SK-N-SH (cell line): ENCODE data around the gene TBX15. TPM values are rescaled to one million over a fixed set of nuclear protein-coding genes. Genes with fewer than 3 reads are reported as not detected.

Experiments
- CTCF ChIA-PET: fragments of 300-600, 350-600 bp; formaldehyde crosslinking; extraction: SDS; loops from one replicate; lab custom pipeline; 2021; lab: Yijun Ruan, JAX
- POLR2A ChIA-PET: fragments of 350-600 bp; sonication (Branson Sonifier 250); formaldehyde crosslinking; extraction: SDS; loops from one replicate; lab custom pipeline; 2020; ENCODE audit warnings: antibody characterized with exemption, inconsistent platforms; lab: Yijun Ruan, JAX
- DNase-seq: peaks from one replicate; pipeline ENCODE4 v3.0.0; 2012
- H2AFZ ChIP-seq: fragments of 200-600 bp; sonication (generic); 2 replicates; pipeline ENCODE4 v1.8.1; 2016; ENCODE audit warnings: antibody characterized with exemption, mild to moderate bottlenecking, low read depth
- H3F3A ChIP-seq: fragments of 200-600 bp; sonication (generic); replicated peaks from 2 replicates; pipeline ENCODE3; 2016; ENCODE audit warnings: antibody characterized with exemption, mild to moderate bottlenecking; ENCODE audit not compliant: insufficient read depth
- H3K27ac ChIP-seq, 2 experiments: fragments of 200-500 bp in 1 of 2; fragments of 200-600 bp in 1 of 2; sonication (Bioruptor generic) in 1 of 2; sonication (generic), shearing (Covaris generic) in 1 of 2; 2 replicates each; pipeline versions ENCODE4 v1.5.1 to v1.6.1; 2014 to 2016; ENCODE audit warnings: low read depth in 2 of 2, inconsistent platforms in 1 of 2, low read length in 1 of 2, mild to moderate bottlenecking in 1 of 2, mixed read lengths in 1 of 2
- H3K27me3 ChIP-seq: fragments of 200-600 bp; sonication (generic), shearing (Covaris generic); 2 replicates; pipeline ENCODE4 v1.6.1; 2016; ENCODE audit warnings: mixed run types; ENCODE audit not compliant: insufficient read depth
- H3K36me3 ChIP-seq, 2 experiments: fragments of 200-500 bp in 1 of 2; fragments of 200-600 bp in 1 of 2; sonication (Bioruptor generic) in 1 of 2; sonication (generic) in 1 of 2; replicated peaks in 1 of 2; 2 replicates each; pipeline versions ENCODE3 to v1.5.1; 2014 to 2016; ENCODE audit warnings: low read length in 1 of 2, mild to moderate bottlenecking in 1 of 2; ENCODE audit not compliant: insufficient read depth in 2 of 2, control insufficient read depth in 1 of 2
- H3K4me1 ChIP-seq, 2 experiments: fragments of 200-500 bp in 1 of 2; fragments of 200-600 bp in 1 of 2; sonication (Bioruptor generic) in 1 of 2; sonication (generic), shearing (Covaris generic) in 1 of 2; 2 replicates each; pipeline versions ENCODE4 v1.5.1 to v1.6.1; 2014 to 2016; ENCODE audit warnings: low read depth in 1 of 2, low read length in 1 of 2, mixed run types in 1 of 2; ENCODE audit not compliant: insufficient read depth in 2 of 2, control insufficient read depth in 1 of 2
- H3K4me2 ChIP-seq: fragments of 200-600 bp; sonication (generic), shearing (Covaris generic); 2 replicates; pipeline ENCODE4 v1.6.1; 2017; ENCODE audit warnings: mixed run types
- H3K4me3 ChIP-seq, 2 experiments: fragments of 200-500 bp in 1 of 2; fragments of 200-600 bp in 1 of 2; sonication (Bioruptor generic) in 1 of 2; sonication (generic), shearing (Covaris generic) in 1 of 2; 2 replicates each; pipeline versions ENCODE4 v1.5.1 to v1.8.1; 2014 to 2016; ENCODE audit warnings: low read depth in 2 of 2, inconsistent platforms in 1 of 2, low read length in 1 of 2, mild to moderate bottlenecking in 1 of 2, mixed read lengths in 1 of 2, moderate library complexity in 1 of 2
- H3K79me2 ChIP-seq: fragments of 200-600 bp; sonication (generic); 2 replicates; pipeline ENCODE4 v1.8.1; 2017; ENCODE audit warnings: mild to moderate bottlenecking; ENCODE audit not compliant: insufficient read depth
- H3K9ac ChIP-seq: fragments of 200-600 bp; sonication (generic); 2 replicates; pipeline ENCODE4 v1.6.1; 2017; ENCODE audit warnings: mixed run types
- H3K9me2 ChIP-seq: fragments of 200-600 bp; sonication (generic); 2 replicates; pipeline ENCODE4 v1.6.1; 2017; ENCODE audit warnings: mixed run types
- H3K9me3 ChIP-seq: fragments of 200-600 bp; sonication (generic); 2 replicates; pipeline ENCODE4 v1.6.1; 2017; ENCODE audit warnings: mixed run types, mild to moderate bottlenecking, moderate library complexity
- H4K20me1 ChIP-seq: fragments of 200-600 bp; sonication (generic); 2 replicates; pipeline ENCODE4 v1.6.1; 2017; ENCODE audit warnings: mild to moderate bottlenecking, mixed run types; ENCODE audit not compliant: insufficient read depth
- CHD2 ChIP-seq: fragments of 150-350 bp; IDR thresholded peaks from 2 replicates; pipeline ENCODE4 v1.6.1; 2018; ENCODE audit warnings: low read length; ENCODE audit not compliant: partially characterized antibody
- ELF1 ChIP-seq: IDR thresholded peaks from 2 replicates; pipeline ENCODE4 v1.4.0; 2012
- EP300 ChIP-seq, 2 experiments: IDR thresholded peaks; 2 replicates each; pipeline versions ENCODE4 v1.4.0 to v1.6.1; 2012; ENCODE audit warnings: borderline replicate concordance in 1 of 2, low read depth in 1 of 2, low read length in 1 of 2
- EZH2phosphoT487 ChIP-seq: fragments of 200-600 bp; sonication (generic); IDR thresholded peaks from 2 replicates; pipeline ENCODE4 v1.6.1; 2017; ENCODE audit warnings: low read depth, mixed run types, mild to moderate bottlenecking, antibody characterized with exemption, moderate library complexity, borderline replicate concordance
- FOSL2 ChIP-seq: IDR thresholded peaks from 2 replicates; pipeline ENCODE4 v1.4.0; 2012; ENCODE audit warnings: low read depth, mild to moderate bottlenecking, moderate library complexity, borderline replicate concordance
- FOXJ3 ChIP-seq: sonication (generic); formaldehyde crosslinking; IDR thresholded peaks from 2 replicates; pipeline ENCODE4 v1.5.1; 2020; ENCODE audit warnings: mild to moderate bottlenecking, missing genetic modification reagents
- GABPA ChIP-seq: IDR thresholded peaks from 2 replicates; pipeline ENCODE4 v1.4.0; 2012; ENCODE audit warnings: low read depth, mild to moderate bottlenecking
- GATA2 ChIP-seq: sonication (generic); formaldehyde crosslinking; IDR thresholded peaks from 2 replicates; pipeline ENCODE4 v1.5.0; 2020; ENCODE audit warnings: mild to moderate bottlenecking, missing genetic modification reagents
- IRF3 ChIP-seq: fragments of 150-350 bp; IDR thresholded peaks from 2 replicates; pipeline ENCODE4 v1.6.1; 2016; ENCODE audit warnings: mild to moderate bottlenecking, low read depth, low read length
- JUND ChIP-seq: IDR thresholded peaks from 2 replicates; pipeline ENCODE4 v1.4.0; 2012
- POLR2AphosphoS5 ChIP-seq: IDR thresholded peaks from 2 replicates; pipeline ENCODE4 v1.6.1; 2012; ENCODE audit warnings: low read depth, low read length
- RFX5 ChIP-seq: IDR thresholded peaks from 2 replicates; pipeline ENCODE4 v1.6.1; 2012; ENCODE audit warnings: mild to moderate bottlenecking, improper control_type of control experiment, low read length
- SMC3 ChIP-seq: IDR thresholded peaks from 2 replicates; pipeline ENCODE4 v1.6.1; 2012; ENCODE audit warnings: low read depth, low read length, improper control_type of control experiment
- TAF1 ChIP-seq: IDR thresholded peaks from 2 replicates; pipeline ENCODE4 v1.6.1; 2012; ENCODE audit warnings: low read depth, mild to moderate bottlenecking, low read length, moderate library complexity, borderline replicate concordance
- USF1 ChIP-seq: IDR thresholded peaks from 2 replicates; pipeline ENCODE4 v1.4.0; 2012; ENCODE audit warnings: low read depth, borderline replicate concordance
- ZBTB33 ChIP-seq: IDR thresholded peaks from 2 replicates; pipeline ENCODE4 v1.4.0; 2012; ENCODE audit warnings: low read depth, borderline replicate concordance
- WGBS: methylation state at CpG from one replicate; pipeline ENCODE4 v1.1.6; 2017; ENCODE audit warnings: low lambda C conversion rate; 5-methylcytosine and 5-hydroxymethylcytosine counted together
- polyA plus RNA-seq, 3 experiments: library from polyadenylated mRNA; depleted of rRNA; stranded (reverse); fragments of >200 nt; gene quantifications; 2 replicates each; pipeline ENCODE4 v1.2.3, GENCODE V29; 2012

TBX15 gene
- polyA plus RNA-seq, 1 of the 3 experiments (the other 2 are of a cell fraction) = 0.02 TPM

GRCh38 chr1:118926261-118926660 is 61.9 kb downstream of the TBX15 start:
- TF ChIP-seq GATA2 (no peak), ELF1 (no peak), CHD2 (no peak), GABPA (no peak), FOSL2 (no peak), FOXJ3 (CRISPR knock-in tag) (no peak), RFX5 (no peak), POLR2AphosphoS5 (no peak), IRF3 (no peak), TAF1 (no peak), EZH2phosphoT487 (no peak)
- CTCF ChIA-PET = no interaction called here
- Histone ChIP-seq H3K9me2 (no peaks in the 10 kb centered on the region), H3K27ac (no peak overlapping the region), H3K4me1 (no peaks in the 10 kb centered on the region), H3K36me3 (no peaks in the 10 kb centered on the region), H3K4me3 (no peak overlapping the region), H3K27me3 (0 out of 2 replicates have a peak, but pooled peaks cover 5% of the 10 kb centered on the region), H3K9ac (no peak overlapping the region), H3K79me2 (no peaks in the 10 kb centered on the region), H3K9me3 (no peaks in the 10 kb centered on the region), H3K4me2 (no peak overlapping the region), H4K20me1 (no peaks in the 10 kb centered on the region), H3F3A (no peaks in the 10 kb centered on the region), H2AFZ (no peak overlapping the region)
- POLR2A ChIA-PET = no interaction called here
- DNase-seq = no peak

GRCh38 chr1:118925651-118926050 is 62.5 kb downstream of the TBX15 start:
- 0 out of 2 replicates have a peak, but pooled peaks cover 5% of the 10 kb centered on the region for H3K27me3 ChIP-seq
- H3K4me1 ChIP-seq = no peaks in the 10 kb centered on the region
- no peak overlapping the region for H3K4me2 ChIP-seq
- H2AFZ ChIP-seq = no peak overlapping the region
- 0% methylated on average over 2 of the region's 2 CpGs for WGBS
- POLR2A ChIA-PET = no interaction called here
- TF ChIP-seq POLR2AphosphoS5 (no peak), JUND (no peak), TAF1 (no peak)
- no peaks in the 10 kb centered on the region for H3K9me2 ChIP-seq
- no peak for DNase-seq
- H3F3A ChIP-seq = no peaks in the 10 kb centered on the region
- no peaks in the 10 kb centered on the region for H4K20me1 ChIP-seq
- CTCF ChIA-PET = no interaction called here
- H3K79me2 ChIP-seq = no peaks in the 10 kb centered on the region
- H3K4me3 ChIP-seq = no peak overlapping the region
- no peak overlapping the region for H3K9ac ChIP-seq
- no peaks in the 10 kb centered on the region for H3K9me3 ChIP-seq
- H3K27ac ChIP-seq = no peak overlapping the region
- H3K36me3 ChIP-seq = no peaks in the 10 kb centered on the region

- Histone ChIP-seq H2AFZ (no peak overlapping the region), H3K4me3 (no peak overlapping the region), H3F3A (no peaks in the 10 kb centered on the region), H3K36me3 (no peaks in the 10 kb centered on the region), H3K9me3 (no peaks in the 10 kb centered on the region), H3K9me2 (no peaks in the 10 kb centered on the region), H3K27me3 (0 out of 2 replicates have a peak, but pooled peaks cover 5% of the 10 kb centered on the region), H3K27ac (no peak overlapping the region), H4K20me1 (no peaks in the 10 kb centered on the region), H3K79me2 (no peaks in the 10 kb centered on the region), H3K9ac (no peak overlapping the region), H3K4me2 (no peak overlapping the region), H3K4me1 (no peaks in the 10 kb centered on the region)
- ChIA-PET POLR2A (no interaction called here), CTCF (no interaction called here)
- no peak for DNase-seq
- WGBS = 10% methylated on average over 4 of the region's 4 CpGs
- no peak for TF ChIP-seq USF1
- no peak for TF ChIP-seq ZBTB33
- no peak for TF ChIP-seq POLR2AphosphoS5
- TF ChIP-seq SMC3 = no peak
- no peak for TF ChIP-seq FOSL2
- no peak for TF ChIP-seq EP300 (IDR thresholded peaks at IDR 0.05; ENCODE audit: borderline replicate concordance in 1 of 2, low read depth in 1 of 2, low read length in 1 of 2)
These were observed 64.8 kb downstream of the TBX15 start for GRCh38 chr1:118923319-118923718.
